ENCODE results near the gene MAML2. TPM values are rescaled to one million over a fixed set of nuclear protein-coding genes. Genes with fewer than 3 reads are reported as not detected.

MAML2 gene
- total and polyA plus RNA-seq, 2 experiments from 2014 or later, result 2.0 to 7.1 TPM

- no peak for TF ChIP-seq ZNF462 (CRISPR knock-in tag; IDR thresholded peaks at IDR 0.05)
- TF ChIP-seq STAT1 (IDR thresholded peaks at IDR 0.05; ENCODE audit: unreplicated experiment), result no peak
- TF ChIP-seq NANOG (IDR thresholded peaks at IDR 0.05; ENCODE audit: borderline replicate concordance), result no peak
- no peak for TF ChIP-seq EZH2 (IDR thresholded peaks at IDR 0.05; ENCODE audit: low read depth, unreplicated experiment)
- TF ChIP-seq ZNF114 (CRISPR knock-in tag; IDR thresholded peaks at IDR 0.05), result no peak
Observed at GRCh38 chr11:96277696-96278038, 65.3 kb downstream of the MAML2 start (continued).

GRCh38 chr11:96276836-96277235 is 66.2 kb downstream of the MAML2 start:
- no peak overlapping the region for H3K4me3 Mint-ChIP-seq
- Histone ChIP-seq H3K27me3 (ENCODE audit: insufficient read depth) (no peaks in the 10 kb centered on the region), H3F3A (replicated peaks; ENCODE audit: low read depth) (no peaks in the 10 kb centered on the region), H3K9me2 (ENCODE audit: insufficient read depth) (no peaks in the 10 kb centered on the region), H3K4me2 (no peak overlapping the region), H4K20me1 (replicated peaks; ENCODE audit: insufficient read depth) (no peaks in the 10 kb centered on the region), H3K36me3 (ENCODE audit: insufficient read depth) (no peaks in the 10 kb centered on the region), H2AFZ (no peak overlapping the region), H3K4me1 (ENCODE audit: insufficient read depth) (peaks cover 50% of the 10 kb centered on the region), H3K27ac (ENCODE audit: low read depth) (no peak overlapping the region), H3K4me3 (no peak overlapping the region), H3K79me2 (replicated peaks; ENCODE audit: insufficient read depth) (peaks cover 3% of the 10 kb centered on the region; the same call in 1 of the 2 replicates)
- H3K27ac Mint-ChIP-seq, result no peak overlapping the region; the same call in 1 of the 2 replicates
- ATAC-seq (no peak), DNase-seq (ENCODE audit: low spot score) (no peak)
- no peaks in the 10 kb centered on the region for H3K36me3 Mint-ChIP-seq (ENCODE audit: low read depth)
- H3K4me1 Mint-ChIP-seq, result peaks cover 44% of the 10 kb centered on the region
- H3K9me3 Mint-ChIP-seq, result no peaks in the 10 kb centered on the region
- no peaks in the 10 kb centered on the region for H3K27me3 Mint-ChIP-seq (ENCODE audit: insufficient read depth, low read depth, poor library complexity)
- no peak for TF ChIP-seq EZH2 (IDR thresholded peaks at IDR 0.05; ENCODE audit: low read depth, unreplicated experiment)
- no peak for TF ChIP-seq STAT1 (IDR thresholded peaks at IDR 0.05; ENCODE audit: unreplicated experiment)
- no peak for TF ChIP-seq CTCF (conservative IDR thresholded peaks at IDR 0.05; ENCODE audit: low read depth in 2 of 2)
- no peak for TF ChIP-seq REST (IDR thresholded peaks at IDR 0.05; ENCODE audit: unreplicated experiment)
- no peak for TF ChIP-seq ZNF114 (CRISPR knock-in tag; IDR thresholded peaks at IDR 0.05)
- TF ChIP-seq ZNF331 (CRISPR knock-in tag; IDR thresholded peaks at IDR 0.05; ENCODE audit: low read depth), result no peak
- TF ChIP-seq NANOG (IDR thresholded peaks at IDR 0.05; ENCODE audit: borderline replicate concordance), result no peak
- no peak for TF ChIP-seq CREB1 (CRISPR knock-in tag; IDR thresholded peaks at IDR 0.05; ENCODE audit: low read depth)

Measured in GM23338 (cell line).